GM23338 (cell line): ENCODE measurements around the gene MAPK9. TPM values are rescaled to one million over a fixed set of nuclear protein-coding genes. Genes with fewer than 3 reads are reported as not detected.

Source experiments
- ATAC-seq: fragments of 200-7000 bp; cut with Tn5 transposase; 3 replicates; pipeline ENCODE4 v1.9.1; 2020
- DNase-seq: peaks from one replicate; pipeline ENCODE4 v3.0.0-alpha.2; 2015; ENCODE audit warnings: low spot score
- H2AFZ ChIP-seq: fragments of 200-600 bp; sonication (generic); 2 replicates; pipeline ENCODE4 v1.8.0; 2016; ENCODE audit warnings: antibody characterized with exemption, mild to moderate bottlenecking, moderate library complexity
- H3F3A ChIP-seq: fragments of 200-600 bp; sonication (generic); replicated peaks from 2 replicates; pipeline ENCODE4 v1.8.0; 2017; ENCODE audit warnings: antibody characterized with exemption, mixed run types, low read depth
- H3K27ac ChIP-seq: fragments of 200-600 bp; sonication (generic); 2 replicates; pipeline ENCODE4 v1.6.1; 2016; ENCODE audit warnings: low read depth
- H3K27me3 ChIP-seq: fragments of 200-600 bp; sonication (generic); 2 replicates; pipeline ENCODE4 v1.8.0; 2016; ENCODE audit warnings: mild to moderate bottlenecking, mixed run types, moderate library complexity; ENCODE audit not compliant: insufficient read depth
- H3K36me3 ChIP-seq: fragments of 200-600 bp; sonication (generic); 2 replicates; pipeline ENCODE4 v1.8.0; 2016; ENCODE audit warnings: mild to moderate bottlenecking; ENCODE audit not compliant: insufficient read depth
- H3K4me1 ChIP-seq: fragments of 200-600 bp; sonication (generic); 2 replicates; pipeline ENCODE4 v1.8.0; 2016; ENCODE audit warnings: mild to moderate bottlenecking, moderate library complexity; ENCODE audit not compliant: insufficient read depth
- H3K4me2 ChIP-seq: fragments of 200-600 bp; sonication (generic); 2 replicates; pipeline ENCODE4 v1.7.1; 2017; ENCODE audit warnings: mixed run types
- H3K4me3 ChIP-seq: fragments of 200-600 bp; sonication (generic); 2 replicates; pipeline ENCODE4 v1.6.1; 2016; ENCODE audit warnings: mixed run types
- H3K79me2 ChIP-seq: fragments of 200-600 bp; sonication (generic); replicated peaks from 2 replicates; pipeline ENCODE4 v1.8.0; 2017; ENCODE audit warnings: mild to moderate bottlenecking; ENCODE audit not compliant: insufficient read depth
- H3K9me2 ChIP-seq: fragments of 200-600 bp; sonication (generic); 2 replicates; pipeline ENCODE4 v1.8.0; 2017; ENCODE audit not compliant: insufficient read depth
- H4K20me1 ChIP-seq: fragments of 200-600 bp; sonication (generic); replicated peaks from 2 replicates; pipeline ENCODE4 v1.8.0; 2017; ENCODE audit warnings: mild to moderate bottlenecking; ENCODE audit not compliant: insufficient read depth
- H3K27ac Mint-ChIP-seq: 2 replicates; pipeline ENCODE4 v1.8.0; 2020; ENCODE audit warnings: inconsistent platforms, mild to moderate bottlenecking, moderate library complexity, mixed read lengths
- H3K27me3 Mint-ChIP-seq: 3 replicates; pipeline ENCODE4 v1.8.0; 2022; ENCODE audit warnings: low read depth, mild to moderate bottlenecking, moderate library complexity, mixed read lengths, inconsistent platforms; ENCODE audit not compliant: insufficient read depth, poor library complexity
- H3K36me3 Mint-ChIP-seq: 3 replicates; pipeline ENCODE4 v1.8.0; 2021; ENCODE audit warnings: low read depth, mild to moderate bottlenecking, inconsistent platforms, moderate library complexity, mixed read lengths
- H3K4me1 Mint-ChIP-seq: 3 replicates; pipeline ENCODE4 v1.8.0; 2020; ENCODE audit warnings: mild to moderate bottlenecking, inconsistent platforms, mixed read lengths
- H3K4me3 Mint-ChIP-seq: 3 replicates; pipeline ENCODE4 v1.8.0; 2021; ENCODE audit warnings: moderate library complexity, mild to moderate bottlenecking, inconsistent platforms, mixed read lengths
- H3K9me3 Mint-ChIP-seq: 3 replicates; pipeline ENCODE4 v1.8.0; 2020; ENCODE audit warnings: moderate library complexity, mild to moderate bottlenecking, inconsistent platforms, mixed read lengths
- CREB1 ChIP-seq: fragments of 250-450 bp; sonication (Bioruptor Pico); IDR thresholded peaks from 2 replicates; pipeline ENCODE4 v1.5.0; 2020; ENCODE audit warnings: low read depth, mild to moderate bottlenecking, moderate library complexity
- EZH2 ChIP-seq: fragments of 200-600 bp; sonication (generic); IDR thresholded peaks from one replicate; pipeline ENCODE4 v1.8.0; 2017; ENCODE audit warnings: antibody characterized with exemption, mild to moderate bottlenecking, low read depth; ENCODE audit not compliant: unreplicated experiment
- EZH2phosphoT487 ChIP-seq: fragments of 200-600 bp; sonication (generic); IDR thresholded peaks from one replicate; pipeline ENCODE4 v1.8.1; 2018; ENCODE audit warnings: antibody characterized with exemption; ENCODE audit not compliant: unreplicated experiment
- JUNB ChIP-seq: IDR thresholded peaks from one replicate; pipeline ENCODE4 v1.6.1; 2016; ENCODE audit warnings: antibody characterized with exemption; ENCODE audit not compliant: unreplicated experiment
- NANOG ChIP-seq: IDR thresholded peaks from 2 replicates; pipeline ENCODE4 v1.6.1; 2016; ENCODE audit warnings: antibody characterized with exemption, borderline replicate concordance
- POLR2AphosphoS5 ChIP-seq: IDR thresholded peaks from 2 replicates; pipeline ENCODE4 v1.6.1; 2016; ENCODE audit warnings: antibody characterized with exemption, low read depth
- STAT1 ChIP-seq: IDR thresholded peaks from one replicate; pipeline ENCODE4 v1.6.1; 2016; ENCODE audit warnings: antibody characterized with exemption; ENCODE audit not compliant: unreplicated experiment
- ZNF114 ChIP-seq: fragments of 250-450 bp; sonication (Bioruptor Pico); IDR thresholded peaks from 2 replicates; pipeline ENCODE4 v1.5.0; 2020; ENCODE audit warnings: mild to moderate bottlenecking, moderate library complexity
- ZNF331 ChIP-seq: fragments of 250-450 bp; sonication (Bioruptor Pico); IDR thresholded peaks from 2 replicates; pipeline ENCODE4 v1.5.0; 2020; ENCODE audit warnings: low read depth, mild to moderate bottlenecking, moderate library complexity
- long read RNA-seq: library from polyadenylated mRNA; unstranded; transcript quantifications from one replicate; pipeline ENCODE4 v2.0.0, GENCODE V29; 2020; ENCODE audit not compliant: unreplicated experiment
- polyA plus RNA-seq: library from polyadenylated mRNA; unstranded; fragments of >200 nt; fragmentation: Nextera tagmentation; extraction: Ambion mirVana; gene quantifications from 2 replicates; pipeline ENCODE4 v1.2.1, GENCODE V29; 2016
- total RNA-seq: library from RNA; depleted of rRNA; stranded (reverse); fragments of >200 nt; shearing (Covaris generic); gene quantifications from 2 replicates; pipeline ENCODE4 v1.2.3, GENCODE V29; 2014; rRNA removed
- TF ChIP-seq, protein P1 (sequence below): IDR thresholded peaks from 2 replicates; pipeline ENCODE4 v1.6.1; 2016; ENCODE audit warnings: antibody characterized with exemption
- TF ChIP-seq, protein P2 (sequence below): IDR thresholded peaks from one replicate; pipeline ENCODE4 v1.6.1; 2018; ENCODE audit warnings: antibody characterized with exemption; ENCODE audit not compliant: unreplicated experiment
- TF ChIP-seq, protein P3 (sequence below), 2 experiments: fragments of 200-600 bp in 1 of 2; sonication (generic) in 1 of 2; conservative IDR thresholded peaks; 2 replicates each; pipeline versions ENCODE4 v1.5.1 to v1.6.1; 2016 to 2017; ENCODE audit warnings: antibody characterized with exemption in 2 of 2, low read depth in 2 of 2, mild to moderate bottlenecking in 2 of 2, moderate library complexity in 1 of 2
- TF ChIP-seq, protein P4 (sequence below): fragments of 250-450 bp; sonication (Bioruptor Pico); IDR thresholded peaks from 2 replicates; pipeline ENCODE4 v1.5.0; 2020; ENCODE audit warnings: mild to moderate bottlenecking, moderate library complexity

The MAPK9 gene
- total RNA-seq (27.8 and 37.0 TPM in 2 replicates), polyA plus RNA-seq (13.6 and 16.8 TPM in 2 replicates)
- long read RNA-seq: 0 reads

DNA sequence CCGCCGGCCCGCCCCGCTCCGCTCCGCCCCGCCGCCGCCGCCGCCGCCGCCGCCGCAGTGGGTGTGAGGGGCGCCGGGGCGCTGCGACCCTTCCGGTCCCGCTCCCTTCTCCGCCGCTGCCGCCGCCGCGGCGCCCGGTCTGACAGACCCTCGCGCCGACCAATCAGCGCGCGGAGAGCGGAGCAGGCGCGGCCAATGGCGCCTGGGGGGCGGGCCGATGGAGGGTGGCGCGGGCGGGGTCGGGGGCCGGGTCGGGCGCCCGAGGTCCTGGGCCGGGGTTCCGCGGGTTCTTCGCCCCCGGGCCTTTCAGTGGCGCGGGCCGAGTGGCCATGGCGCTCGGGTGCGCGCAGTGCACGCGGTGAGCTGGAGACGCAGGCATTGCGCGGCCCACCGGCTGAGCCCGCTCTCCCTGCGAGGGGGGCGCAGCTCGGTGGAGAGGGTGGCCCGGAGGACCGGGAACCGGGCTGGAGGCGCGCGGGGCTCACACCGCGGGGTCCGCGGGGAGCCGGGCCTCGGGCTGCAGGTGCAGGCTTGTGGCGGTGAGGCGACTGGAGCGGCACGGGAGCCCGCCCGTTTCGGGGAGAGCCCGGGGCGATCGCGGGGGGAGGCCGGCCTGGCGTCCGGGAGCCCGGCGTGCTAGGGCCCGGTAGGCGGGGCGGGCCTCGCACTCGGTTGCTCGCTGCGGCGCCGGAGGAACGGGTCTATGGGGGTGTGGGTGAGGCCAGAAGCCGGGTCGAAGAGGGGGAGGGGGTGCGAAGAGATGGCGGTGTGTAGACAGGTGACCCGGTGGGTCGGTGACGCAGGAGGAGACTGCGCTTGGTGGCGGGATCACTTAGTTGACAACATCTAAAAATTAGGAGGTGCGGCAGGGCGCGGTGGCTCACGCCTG lies at the start of gene MAPK9:
MAPK9 (minus strand) TSS at position 141 of the 889 bp plus-strand sequence. CDS start 11,522 bp downstream, outside the sequence.
- ATAC-seq: peak; percentile 63
- Mint-ChIP-seq H3K4me3 (peak within 1 kb of the TSS; percentile 97), H3K9me3 (peaks cover 12% of the 10 kb centered on the region), H3K4me1 (peaks cover 58% of the 10 kb centered on the region), H3K36me3 (peaks cover 42% of the 10 kb centered on the region), H3K27me3 (peaks cover 15% of the 10 kb centered on the region), H3K27ac (peak within 1 kb of the TSS; percentile 96)
- Histone ChIP-seq H3K9me2 (no peaks in the 10 kb centered on the region), H3K4me3 (peak within 1 kb of the TSS; percentile 89), H3K4me1 (peaks cover 38% of the 10 kb centered on the region), H3K79me2 (peaks cover 46% of the 10 kb centered on the region), H3F3A (peaks cover 8% of the 10 kb centered on the region; the same call in 1 of the 2 replicates), H3K4me2 (peak within 1 kb of the TSS; percentile 90), H2AFZ (0 out of 2 replicates have a peak within 1 kb of the TSS, but pooled peaks have one; percentile 47), H3K27ac (peak within 1 kb of the TSS; percentile 80), H4K20me1 (peaks cover 31% of the 10 kb centered on the region), H3K27me3 (no peaks in the 10 kb centered on the region), H3K36me3 (no peaks in the 10 kb centered on the region)
- TF ChIP-seq, protein P1, sequence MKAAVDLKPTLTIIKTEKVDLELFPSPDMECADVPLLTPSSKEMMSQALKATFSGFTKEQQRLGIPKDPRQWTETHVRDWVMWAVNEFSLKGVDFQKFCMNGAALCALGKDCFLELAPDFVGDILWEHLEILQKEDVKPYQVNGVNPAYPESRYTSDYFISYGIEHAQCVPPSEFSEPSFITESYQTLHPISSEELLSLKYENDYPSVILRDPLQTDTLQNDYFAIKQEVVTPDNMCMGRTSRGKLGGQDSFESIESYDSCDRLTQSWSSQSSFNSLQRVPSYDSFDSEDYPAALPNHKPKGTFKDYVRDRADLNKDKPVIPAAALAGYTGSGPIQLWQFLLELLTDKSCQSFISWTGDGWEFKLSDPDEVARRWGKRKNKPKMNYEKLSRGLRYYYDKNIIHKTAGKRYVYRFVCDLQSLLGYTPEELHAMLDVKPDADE: no peak
- TF ChIP-seq CREB1 (peak; percentile 32; the same call in 1 of the 2 replicates), EZH2 (no peak), ZNF331 (CRISPR knock-in tag) (no peak), JUNB (no peak), NANOG (no peak), POLR2AphosphoS5 (peak; percentile 67), EZH2phosphoT487 (no peak), ZNF114 (no peak), STAT1 (no peak)
- TF ChIP-seq, protein P2, sequence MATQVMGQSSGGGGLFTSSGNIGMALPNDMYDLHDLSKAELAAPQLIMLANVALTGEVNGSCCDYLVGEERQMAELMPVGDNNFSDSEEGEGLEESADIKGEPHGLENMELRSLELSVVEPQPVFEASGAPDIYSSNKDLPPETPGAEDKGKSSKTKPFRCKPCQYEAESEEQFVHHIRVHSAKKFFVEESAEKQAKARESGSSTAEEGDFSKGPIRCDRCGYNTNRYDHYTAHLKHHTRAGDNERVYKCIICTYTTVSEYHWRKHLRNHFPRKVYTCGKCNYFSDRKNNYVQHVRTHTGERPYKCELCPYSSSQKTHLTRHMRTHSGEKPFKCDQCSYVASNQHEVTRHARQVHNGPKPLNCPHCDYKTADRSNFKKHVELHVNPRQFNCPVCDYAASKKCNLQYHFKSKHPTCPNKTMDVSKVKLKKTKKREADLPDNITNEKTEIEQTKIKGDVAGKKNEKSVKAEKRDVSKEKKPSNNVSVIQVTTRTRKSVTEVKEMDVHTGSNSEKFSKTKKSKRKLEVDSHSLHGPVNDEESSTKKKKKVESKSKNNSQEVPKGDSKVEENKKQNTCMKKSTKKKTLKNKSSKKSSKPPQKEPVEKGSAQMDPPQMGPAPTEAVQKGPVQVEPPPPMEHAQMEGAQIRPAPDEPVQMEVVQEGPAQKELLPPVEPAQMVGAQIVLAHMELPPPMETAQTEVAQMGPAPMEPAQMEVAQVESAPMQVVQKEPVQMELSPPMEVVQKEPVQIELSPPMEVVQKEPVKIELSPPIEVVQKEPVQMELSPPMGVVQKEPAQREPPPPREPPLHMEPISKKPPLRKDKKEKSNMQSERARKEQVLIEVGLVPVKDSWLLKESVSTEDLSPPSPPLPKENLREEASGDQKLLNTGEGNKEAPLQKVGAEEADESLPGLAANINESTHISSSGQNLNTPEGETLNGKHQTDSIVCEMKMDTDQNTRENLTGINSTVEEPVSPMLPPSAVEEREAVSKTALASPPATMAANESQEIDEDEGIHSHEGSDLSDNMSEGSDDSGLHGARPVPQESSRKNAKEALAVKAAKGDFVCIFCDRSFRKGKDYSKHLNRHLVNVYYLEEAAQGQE: no peak
- TF ChIP-seq, protein P3, sequence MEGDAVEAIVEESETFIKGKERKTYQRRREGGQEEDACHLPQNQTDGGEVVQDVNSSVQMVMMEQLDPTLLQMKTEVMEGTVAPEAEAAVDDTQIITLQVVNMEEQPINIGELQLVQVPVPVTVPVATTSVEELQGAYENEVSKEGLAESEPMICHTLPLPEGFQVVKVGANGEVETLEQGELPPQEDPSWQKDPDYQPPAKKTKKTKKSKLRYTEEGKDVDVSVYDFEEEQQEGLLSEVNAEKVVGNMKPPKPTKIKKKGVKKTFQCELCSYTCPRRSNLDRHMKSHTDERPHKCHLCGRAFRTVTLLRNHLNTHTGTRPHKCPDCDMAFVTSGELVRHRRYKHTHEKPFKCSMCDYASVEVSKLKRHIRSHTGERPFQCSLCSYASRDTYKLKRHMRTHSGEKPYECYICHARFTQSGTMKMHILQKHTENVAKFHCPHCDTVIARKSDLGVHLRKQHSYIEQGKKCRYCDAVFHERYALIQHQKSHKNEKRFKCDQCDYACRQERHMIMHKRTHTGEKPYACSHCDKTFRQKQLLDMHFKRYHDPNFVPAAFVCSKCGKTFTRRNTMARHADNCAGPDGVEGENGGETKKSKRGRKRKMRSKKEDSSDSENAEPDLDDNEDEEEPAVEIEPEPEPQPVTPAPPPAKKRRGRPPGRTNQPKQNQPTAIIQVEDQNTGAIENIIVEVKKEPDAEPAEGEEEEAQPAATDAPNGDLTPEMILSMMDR (conservative IDR thresholded peaks at IDR 0.05; ENCODE audit: low read depth in 2 of 2): no peak
- TF ChIP-seq, protein P4, sequence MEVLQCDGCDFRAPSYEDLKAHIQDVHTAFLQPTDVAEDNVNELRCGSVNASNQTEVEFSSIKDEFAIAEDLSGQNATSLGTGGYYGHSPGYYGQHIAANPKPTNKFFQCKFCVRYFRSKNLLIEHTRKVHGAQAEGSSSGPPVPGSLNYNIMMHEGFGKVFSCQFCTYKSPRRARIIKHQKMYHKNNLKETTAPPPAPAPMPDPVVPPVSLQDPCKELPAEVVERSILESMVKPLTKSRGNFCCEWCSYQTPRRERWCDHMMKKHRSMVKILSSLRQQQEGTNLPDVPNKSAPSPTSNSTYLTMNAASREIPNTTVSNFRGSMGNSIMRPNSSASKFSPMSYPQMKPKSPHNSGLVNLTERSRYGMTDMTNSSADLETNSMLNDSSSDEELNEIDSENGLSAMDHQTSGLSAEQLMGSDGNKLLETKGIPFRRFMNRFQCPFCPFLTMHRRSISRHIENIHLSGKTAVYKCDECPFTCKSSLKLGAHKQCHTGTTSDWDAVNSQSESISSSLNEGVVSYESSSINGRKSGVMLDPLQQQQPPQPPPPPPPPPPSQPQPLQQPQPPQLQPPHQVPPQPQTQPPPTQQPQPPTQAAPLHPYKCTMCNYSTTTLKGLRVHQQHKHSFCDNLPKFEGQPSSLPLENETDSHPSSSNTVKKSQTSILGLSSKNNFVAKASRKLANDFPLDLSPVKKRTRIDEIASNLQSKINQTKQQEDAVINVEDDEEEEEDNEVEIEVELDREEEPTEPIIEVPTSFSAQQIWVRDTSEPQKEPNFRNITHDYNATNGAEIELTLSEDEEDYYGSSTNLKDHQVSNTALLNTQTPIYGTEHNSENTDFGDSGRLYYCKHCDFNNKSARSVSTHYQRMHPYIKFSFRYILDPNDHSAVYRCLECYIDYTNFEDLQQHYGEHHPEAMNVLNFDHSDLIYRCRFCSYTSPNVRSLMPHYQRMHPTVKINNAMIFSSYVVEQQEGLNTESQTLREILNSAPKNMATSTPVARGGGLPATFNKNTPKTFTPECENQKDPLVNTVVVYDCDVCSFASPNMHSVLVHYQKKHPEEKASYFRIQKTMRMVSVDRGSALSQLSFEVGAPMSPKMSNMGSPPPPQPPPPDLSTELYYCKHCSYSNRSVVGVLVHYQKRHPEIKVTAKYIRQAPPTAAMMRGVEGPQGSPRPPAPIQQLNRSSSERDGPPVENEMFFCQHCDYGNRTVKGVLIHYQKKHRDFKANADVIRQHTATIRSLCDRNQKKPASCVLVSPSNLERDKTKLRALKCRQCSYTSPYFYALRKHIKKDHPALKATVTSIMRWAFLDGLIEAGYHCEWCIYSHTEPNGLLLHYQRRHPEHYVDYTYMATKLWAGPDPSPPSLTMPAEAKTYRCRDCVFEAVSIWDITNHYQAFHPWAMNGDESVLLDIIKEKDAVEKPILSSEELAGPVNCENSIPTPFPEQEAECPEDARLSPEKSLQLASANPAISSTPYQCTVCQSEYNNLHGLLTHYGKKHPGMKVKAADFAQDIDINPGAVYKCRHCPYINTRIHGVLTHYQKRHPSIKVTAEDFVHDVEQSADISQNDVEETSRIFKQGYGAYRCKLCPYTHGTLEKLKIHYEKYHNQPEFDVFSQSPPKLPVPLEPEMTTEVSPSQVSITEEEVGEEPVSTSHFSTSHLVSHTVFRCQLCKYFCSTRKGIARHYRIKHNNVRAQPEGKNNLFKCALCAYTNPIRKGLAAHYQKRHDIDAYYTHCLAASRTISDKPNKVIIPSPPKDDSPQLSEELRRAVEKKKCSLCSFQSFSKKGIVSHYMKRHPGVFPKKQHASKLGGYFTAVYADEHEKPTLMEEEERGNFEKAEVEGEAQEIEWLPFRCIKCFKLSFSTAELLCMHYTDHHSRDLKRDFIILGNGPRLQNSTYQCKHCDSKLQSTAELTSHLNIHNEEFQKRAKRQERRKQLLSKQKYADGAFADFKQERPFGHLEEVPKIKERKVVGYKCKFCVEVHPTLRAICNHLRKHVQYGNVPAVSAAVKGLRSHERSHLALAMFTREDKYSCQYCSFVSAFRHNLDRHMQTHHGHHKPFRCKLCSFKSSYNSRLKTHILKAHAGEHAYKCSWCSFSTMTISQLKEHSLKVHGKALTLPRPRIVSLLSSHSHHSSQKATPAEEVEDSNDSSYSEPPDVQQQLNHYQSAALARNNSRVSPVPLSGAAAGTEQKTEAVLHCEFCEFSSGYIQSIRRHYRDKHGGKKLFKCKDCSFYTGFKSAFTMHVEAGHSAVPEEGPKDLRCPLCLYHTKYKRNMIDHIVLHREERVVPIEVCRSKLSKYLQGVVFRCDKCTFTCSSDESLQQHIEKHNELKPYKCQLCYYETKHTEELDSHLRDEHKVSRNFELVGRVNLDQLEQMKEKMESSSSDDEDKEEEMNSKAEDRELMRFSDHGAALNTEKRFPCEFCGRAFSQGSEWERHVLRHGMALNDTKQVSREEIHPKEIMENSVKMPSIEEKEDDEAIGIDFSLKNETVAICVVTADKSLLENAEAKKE (CRISPR knock-in tag): no peak
- peak; percentile 93 for DNase-seq
